Ovary (tissue), 9 donors: ENCODE data around the gene NUCB1. TPM values are rescaled to one million over a fixed set of nuclear protein-coding genes. Genes with fewer than 3 reads are reported as not detected.
"Not testable (repeated sequence)": the region's sequence is repeated elsewhere in the genome, so short reads cannot be mapped to it uniquely, and the experiment has no call there.

ENCODE experiments used
- DNase-seq, 5 donors: peaks; one replicate each; pipeline ENCODE4 v3.0.0-alpha.2; 2019 to 2020
- H3K27ac ChIP-seq, 2 donors: fragments of 200-600 bp; one replicate each; pipeline versions ENCODE4 v1.5.1 to v1.8.0; 2019 to 2022
- H3K27me3 ChIP-seq: fragments of 200-600 bp; one replicate; pipeline ENCODE4 v1.8.0; 2022
- H3K36me3 ChIP-seq: fragments of 200-600 bp; sonication (generic); one replicate; pipeline ENCODE4 v1.5.1; 2019
- H3K4me1 ChIP-seq: one replicate; pipeline ENCODE4 v1.8.1; 2013; ENCODE audit warnings: mild to moderate bottlenecking, moderate library complexity; ENCODE audit not compliant: insufficient read depth
- H3K4me3 ChIP-seq: fragments of 200-600 bp; sonication (generic); one replicate; pipeline ENCODE4 v1.5.1; 2017
- H3K9me3 ChIP-seq, 2 donors: fragments of 200-600 bp in 1 of 2; sonication (generic) in 1 of 2; one replicate each; pipeline versions ENCODE4 v1.5.1 to v1.8.1; 2013 to 2019; ENCODE audit warnings: mild to moderate bottlenecking in 1 of 2, moderate library complexity in 1 of 2
- EP300 ChIP-seq: sonication (generic); formaldehyde crosslinking; IDR thresholded peaks from one replicate; pipeline ENCODE4 v1.6.1; 2017; ENCODE audit warnings: antibody characterized with exemption
- POLR2A ChIP-seq: fragments of 450-650 bp; IDR thresholded peaks from one replicate; pipeline ENCODE4 v1.6.1; 2017; ENCODE audit warnings: antibody characterized with exemption, mild to moderate bottlenecking, moderate library complexity
- WGBS, 3 donors: extraction: QIAGEN DNeasy Blood & Tissue Kit in 1 of 3; methylation state at CpG; one replicate each; pipeline versions ENCODE4 v1.1.5 to v1.1.7; 2013 to 2017; 5-methylcytosine and 5-hydroxymethylcytosine counted together
- intact Hi-C, 4 donors: fragments of 100-400 bp; cut with DNase I; formaldehyde crosslinking; loops; one replicate each; pipeline versions ENCODE4 v1.11.0 to v1.15.1; 2022 to 2023
- polyA plus RNA-seq, 2 donors: library from polyadenylated mRNA; stranded (reverse); fragments of 200-250 nt in 1 of 2; fragments of 350-450 nt in 1 of 2; fragmentation: Illumina TruSeq in 1 of 2; extraction: RNeasy Lipid Tissue Mini Kit (QIAGEN cat#74804) in 1 of 2; gene quantifications; one replicate each; pipeline ENCODE4 v1.2.3, GENCODE V29; 2013 to 2014
- total RNA-seq, 7 donors: library from RNA; depleted of rRNA in 2 of 7; stranded (reverse); fragments of >200 nt in 2 of 7; fragmentation: NEBNext Ultra II Directional in 3 of 7; extraction: Animal tissue kit (Norgen Biotek cat#: 25700) in 3 of 7; gene quantifications; one replicate each; pipeline versions ENCODE4 v1.1.0 to v1.2.4, GENCODE V29; 2016 to 2023
- TF ChIP-seq, protein P1 (sequence below), 3 donors: fragments of 450-650 bp in 2 of 3; fragments of 200-600 bp in 1 of 3; IDR thresholded peaks; one replicate each; pipeline versions ENCODE4 v1.5.1 to v1.8.0; 2016 to 2022; ENCODE audit warnings: antibody characterized with exemption in 3 of 3, mild to moderate bottlenecking in 1 of 3
- donor health status: DM: no; HTN: no; CAD: no; lungs with moderate emphysema.
- donor health status: DM: no; HTN: no; CAD: no.
- donor health status: Bipolar disorder and iron deficiency.
- donor health status: DM: yes; HTN: yes; CAD: no.
- donor health status: DM: no; HTN: no; CAD: no.
- donor health status: DM: yes; HTN: yes; CAD: no.

The NUCB1 gene
- total and polyA plus RNA-seq, 9 donors: 128 to 249 (median 189) TPM

DNA sequence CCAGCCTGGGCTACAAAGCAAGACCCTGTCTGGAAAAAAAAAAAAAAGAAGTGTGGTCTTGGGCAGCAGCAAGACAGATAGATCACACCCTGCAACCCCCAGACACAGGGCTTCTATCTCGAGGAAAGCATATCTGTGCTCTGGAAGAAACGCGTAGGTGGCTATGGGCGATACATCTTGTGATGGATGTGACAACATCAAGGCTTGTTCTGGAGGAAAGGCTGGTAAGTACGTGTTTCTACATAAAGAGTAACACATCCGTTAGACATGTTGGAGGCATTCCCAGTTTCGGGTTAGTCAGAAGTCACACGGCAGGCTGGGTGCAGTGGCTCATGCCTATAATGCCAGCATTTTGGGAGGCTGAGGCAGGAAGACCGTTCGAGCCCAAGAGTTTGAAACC is 26.8 kb downstream of the NUCB1 start:
- TF ChIP-seq, protein P1, sequence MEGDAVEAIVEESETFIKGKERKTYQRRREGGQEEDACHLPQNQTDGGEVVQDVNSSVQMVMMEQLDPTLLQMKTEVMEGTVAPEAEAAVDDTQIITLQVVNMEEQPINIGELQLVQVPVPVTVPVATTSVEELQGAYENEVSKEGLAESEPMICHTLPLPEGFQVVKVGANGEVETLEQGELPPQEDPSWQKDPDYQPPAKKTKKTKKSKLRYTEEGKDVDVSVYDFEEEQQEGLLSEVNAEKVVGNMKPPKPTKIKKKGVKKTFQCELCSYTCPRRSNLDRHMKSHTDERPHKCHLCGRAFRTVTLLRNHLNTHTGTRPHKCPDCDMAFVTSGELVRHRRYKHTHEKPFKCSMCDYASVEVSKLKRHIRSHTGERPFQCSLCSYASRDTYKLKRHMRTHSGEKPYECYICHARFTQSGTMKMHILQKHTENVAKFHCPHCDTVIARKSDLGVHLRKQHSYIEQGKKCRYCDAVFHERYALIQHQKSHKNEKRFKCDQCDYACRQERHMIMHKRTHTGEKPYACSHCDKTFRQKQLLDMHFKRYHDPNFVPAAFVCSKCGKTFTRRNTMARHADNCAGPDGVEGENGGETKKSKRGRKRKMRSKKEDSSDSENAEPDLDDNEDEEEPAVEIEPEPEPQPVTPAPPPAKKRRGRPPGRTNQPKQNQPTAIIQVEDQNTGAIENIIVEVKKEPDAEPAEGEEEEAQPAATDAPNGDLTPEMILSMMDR (IDR thresholded peaks at IDR 0.05): no peak
- TF ChIP-seq POLR2A: no peak
- TF ChIP-seq EP300: no peak
- intact Hi-C loops: no loop called here
- Histone ChIP-seq H3K27me3 (no peaks in the 10 kb centered on the region), H3K36me3 (no peaks in the 10 kb centered on the region), H3K4me1 (no peaks in the 10 kb centered on the region), H3K9me3 (no peaks in the 10 kb centered on the region), H3K4me3 (no peak overlapping the region), H3K27ac (no peak overlapping the region)
- DNase-seq: peak in 2 of 5 donors; percentile 39 to 52
- 10 to 18% (median 16%) methylated on average over 10 of the region's 10 CpGs for WGBS, 3 donors

DNA sequence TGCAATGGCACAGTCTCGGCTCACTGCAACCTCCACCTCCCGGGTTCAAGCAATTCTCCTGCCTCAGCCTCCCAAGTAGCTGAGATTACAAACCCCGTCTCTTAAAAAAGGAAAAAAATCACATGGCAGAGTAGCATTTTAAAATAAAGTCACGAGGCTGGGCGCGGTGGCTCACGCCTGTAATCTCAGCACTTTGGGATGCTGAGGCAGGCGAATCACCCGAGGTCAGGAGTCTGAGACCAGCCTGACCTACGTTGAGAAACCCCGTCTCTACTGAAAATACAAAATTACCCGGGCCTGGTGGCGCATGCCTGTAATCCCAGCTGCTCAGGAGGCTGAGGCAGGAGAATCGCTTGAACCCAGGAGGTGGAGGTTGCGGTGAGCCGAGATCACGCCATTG is 27.6 kb downstream of the NUCB1 start:
- H3K4me1 ChIP-seq, H3K4me3 ChIP-seq, intact Hi-C loops, H3K36me3 ChIP-seq, H3K27ac ChIP-seq, DNase-seq, H3K27me3 ChIP-seq, H3K9me3 ChIP-seq: not testable (repeated sequence)
- 80 to 89% (median 85%) methylated on average over 17 of the region's 17 CpGs for WGBS, 3 donors

DNA sequence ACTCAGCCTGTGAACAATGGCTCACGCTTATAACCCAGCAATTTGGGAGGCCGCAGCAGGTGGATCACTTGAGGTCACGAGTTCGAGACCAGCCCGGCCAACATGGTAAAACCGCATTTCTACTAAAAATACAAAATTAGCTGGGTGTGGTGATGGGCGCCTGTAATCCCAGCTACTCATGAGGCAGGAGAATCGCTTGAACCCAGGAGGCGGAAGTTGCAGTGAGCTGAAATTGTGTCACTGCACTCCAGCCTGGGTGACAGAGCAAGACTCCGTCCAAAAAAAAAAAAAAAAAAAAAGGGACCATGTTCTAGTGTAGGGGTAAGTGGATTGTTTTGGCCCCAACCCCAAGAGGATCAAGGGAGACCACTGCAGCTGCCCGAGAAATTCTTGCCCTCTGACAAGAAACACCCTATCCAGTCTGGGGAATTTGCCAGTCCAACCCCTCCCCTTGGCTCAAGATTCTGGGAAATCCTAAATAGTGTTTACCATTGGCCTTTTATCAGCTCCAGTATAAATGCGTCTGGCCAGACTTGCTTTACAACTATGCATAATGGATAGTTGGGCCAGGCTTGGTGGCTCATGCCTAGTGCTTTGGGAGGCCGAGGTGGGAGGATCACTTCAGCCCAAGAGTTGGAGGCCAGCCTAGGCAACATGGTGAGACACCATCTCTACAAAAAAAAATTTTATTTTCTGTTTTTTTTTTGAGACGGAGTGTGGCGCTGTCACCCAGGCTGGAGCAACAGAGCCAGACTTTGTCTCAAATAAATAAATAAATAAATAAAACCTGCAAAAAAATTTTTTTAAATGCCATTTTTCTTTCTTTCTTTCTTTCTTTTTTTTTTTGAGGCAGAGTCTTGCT is 28.3 kb downstream of the NUCB1 start:
- TF ChIP-seq, protein P1 (IDR thresholded peaks at IDR 0.05): no peak
- no peak for TF ChIP-seq EP300
- no peak for TF ChIP-seq POLR2A
- 70 to 72% (median 70%) methylated on average over 15 of the region's 15 CpGs for WGBS, 3 donors
- no peak for DNase-seq

DNA sequence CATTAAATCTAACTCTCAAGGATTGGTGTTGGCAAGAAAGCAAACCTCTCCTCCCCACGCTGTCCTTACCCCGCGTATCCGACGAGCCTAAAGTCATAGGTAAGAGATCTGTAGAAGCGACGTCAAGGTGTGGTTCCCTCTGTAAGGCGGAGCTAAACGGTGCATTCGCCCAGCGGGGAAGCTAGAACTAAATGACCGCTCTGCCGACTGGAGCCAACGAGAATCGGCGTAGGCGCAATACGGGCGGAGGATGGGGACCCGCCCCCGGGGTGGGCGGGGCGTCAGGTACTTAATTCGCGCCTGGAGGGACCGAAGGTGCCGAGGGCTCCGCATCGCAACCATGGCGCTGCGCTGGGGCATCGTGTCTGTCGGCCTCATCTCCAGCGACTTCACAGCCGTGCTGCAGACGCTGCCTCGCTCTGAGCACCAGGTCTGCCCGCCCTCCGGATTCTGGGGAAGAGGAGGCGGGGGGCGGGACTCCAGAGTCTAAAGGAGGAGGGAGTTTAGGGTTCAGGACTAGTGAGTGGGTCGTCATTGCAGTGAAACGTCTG is 33.3 kb downstream of the NUCB1 start, which contains the start of gene DHDH:
Gene DHDH, plus strand, starts transcription at position 318 of the 551 bp plus-strand sequence. Its CDS starts 23 bp downstream, at position 341.
- TF ChIP-seq EP300 (no peak), POLR2A (no peak)
- TF ChIP-seq, protein P1 (IDR thresholded peaks at IDR 0.05): no peak
- Histone ChIP-seq H3K4me1 (no peaks in the 10 kb centered on the region), H3K9me3 (no peaks in the 10 kb centered on the region), H3K27ac (no peak within 1 kb of the TSS), H3K36me3 (no peaks in the 10 kb centered on the region), H3K27me3 (no peaks in the 10 kb centered on the region), H3K4me3 (peak within 1 kb of the TSS; percentile 37)
- 0 to 1% (median 1%) methylated on average over 39 to 43 of the region's 43 CpGs for WGBS, 3 donors
- peak; percentile 64 to 82 (median 73) for DNase-seq
- intact Hi-C loops: no loop called here

More for the DNA sequence above, 28.3 kb downstream of the NUCB1 start:
- intact Hi-C loops: no loop called here
- H3K4me3 ChIP-seq: no peak overlapping the region
- no peaks in the 10 kb centered on the region for H3K4me1 ChIP-seq
- H3K27ac ChIP-seq: no peak overlapping the region
- H3K36me3 ChIP-seq: no peaks in the 10 kb centered on the region
- H3K9me3 ChIP-seq: no peaks in the 10 kb centered on the region
- H3K27me3 ChIP-seq: no peaks in the 10 kb centered on the region

DNA sequence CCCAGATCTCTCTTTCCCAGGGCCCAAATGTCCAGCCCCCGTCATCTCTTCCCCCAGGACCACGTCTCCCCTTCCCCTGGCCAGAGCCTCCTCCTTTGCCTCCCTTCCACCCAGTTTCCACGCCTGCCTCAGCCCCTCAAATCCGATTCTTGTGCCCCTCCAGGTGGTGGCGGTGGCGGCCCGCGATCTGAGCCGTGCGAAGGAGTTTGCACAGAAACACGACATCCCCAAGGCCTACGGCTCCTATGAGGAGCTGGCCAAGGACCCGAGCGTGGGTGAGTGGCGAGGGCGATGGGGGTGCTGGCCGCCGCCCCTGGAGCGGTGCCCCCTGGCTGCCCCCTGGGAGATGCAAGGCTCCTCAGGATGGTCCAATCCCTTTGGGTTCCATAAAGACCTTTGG is 34.7 kb downstream of the NUCB1 start:
- no peaks in the 10 kb centered on the region for H3K4me1 ChIP-seq
- no peak overlapping the region for H3K4me3 ChIP-seq
- no peaks in the 10 kb centered on the region for H3K27me3 ChIP-seq
- H3K27ac ChIP-seq: no peak overlapping the region
- no peaks in the 10 kb centered on the region for H3K9me3 ChIP-seq
- 77 to 82% (median 82%) methylated on average over 19 of the region's 19 CpGs for WGBS, 3 donors
- TF ChIP-seq POLR2A (no peak), EP300 (no peak)
- TF ChIP-seq, protein P1 (IDR thresholded peaks at IDR 0.05): no peak
- intact Hi-C loops: no loop called here
- H3K36me3 ChIP-seq: no peaks in the 10 kb centered on the region
- no peak for DNase-seq
